Peyer's patch (tissue), 4 donors: ENCODE data around the gene RBM33.

Experiments used
- CTCF ChIP-seq, 6 experiments: fragments of 450-650 bp in 4 of 6; fragments of 200-600 bp in 2 of 6; sonication (generic) in 1 of 6; IDR thresholded peaks; one replicate each; pipeline ENCODE4 v1.5.1; 2017 to 2019; ENCODE audit warnings: antibody characterized with exemption in 6 of 6, mild to moderate bottlenecking in 3 of 6, moderate library complexity in 1 of 6
- POLR2A ChIP-seq, 2 donors: fragments of 450-650 bp; IDR thresholded peaks; one replicate each; pipeline ENCODE4 v1.5.1; 2017; ENCODE audit warnings: antibody characterized with exemption in 2 of 2, mild to moderate bottlenecking in 2 of 2, moderate library complexity in 2 of 2

DNA sequence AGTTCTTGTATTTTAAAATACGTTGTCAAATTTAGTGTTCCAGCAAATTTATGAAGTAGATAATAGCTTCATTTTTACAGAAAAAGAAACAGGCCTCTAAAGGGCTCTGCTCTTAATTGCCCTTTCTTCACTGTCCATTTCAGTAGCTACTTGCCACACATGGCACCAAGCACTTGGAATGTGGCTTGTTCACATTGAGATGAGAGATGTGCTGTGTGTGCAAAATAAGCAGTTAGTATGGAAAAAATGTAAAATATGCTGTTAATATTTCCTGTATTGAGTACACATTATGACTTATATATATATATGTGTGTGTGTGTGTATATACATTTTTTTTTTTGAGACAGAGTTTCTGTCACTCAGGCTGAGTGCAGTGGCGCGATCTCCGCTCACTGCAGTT lies 19.5 kb downstream of the RBM33 start:
- TF ChIP-seq POLR2A (IDR thresholded peaks at IDR 0.05): no peak
- TF ChIP-seq CTCF (IDR thresholded peaks at IDR 0.05): no peak
